ENCODE data around the gene MBOAT1.
A peak's percentile ranks its signal among the peaks of the same experiment; 100 is the strongest.
"Not testable (repeated sequence)": the region's sequence is repeated elsewhere in the genome, so short reads cannot be mapped to it uniquely, and the experiment has no call there.

MBOAT1 gene

GRCh38 chr6:20170455-20171148 is 41.7 kb downstream of the MBOAT1 start:
- no peak for DNase-seq (ENCODE audit: low spot score)

GRCh38 chr6:20169786-20170185 is 42.5 kb downstream of the MBOAT1 start:
- no peak for DNase-seq (ENCODE audit: low spot score)

- peak; percentile 39 for DNase-seq (ENCODE audit: low spot score)
Measured at GRCh38 chr6:20169119-20169557, 43.1 kb downstream of the MBOAT1 start.

GRCh38 chr6:20168690-20169089 is 43.6 kb downstream of the MBOAT1 start:
- no peak for DNase-seq (ENCODE audit: low spot score)

GRCh38 chr6:20167601-20168000 is 44.7 kb downstream of the MBOAT1 start:
- no peak for DNase-seq (ENCODE audit: low spot score)

GRCh38 chr6:20166210-20166609 is 46.1 kb downstream of the MBOAT1 start:
- DNase-seq (ENCODE audit: low spot score) = no peak

- no peak for DNase-seq (ENCODE audit: low spot score)
Measured at GRCh38 chr6:20162515-20162914, 49.8 kb downstream of the MBOAT1 start.

- DNase-seq (ENCODE audit: low spot score) = no peak
Measured at GRCh38 chr6:20160541-20161283, 51.6 kb downstream of the MBOAT1 start.

GRCh38 chr6:20159781-20160540 is 52.3 kb downstream of the MBOAT1 start:
- peak; percentile 45 for DNase-seq (ENCODE audit: low spot score)

GRCh38 chr6:20159098-20159497 is 53.2 kb downstream of the MBOAT1 start:
- DNase-seq (ENCODE audit: low spot score) = no peak

GRCh38 chr6:20158676-20159075 is 53.6 kb downstream of the MBOAT1 start:
- DNase-seq (ENCODE audit: low spot score) = no peak

- no peak for DNase-seq (ENCODE audit: low spot score)
Measured at GRCh38 chr6:20156824-20157223, 55.4 kb downstream of the MBOAT1 start.

- DNase-seq (ENCODE audit: low spot score) = no peak
Measured at GRCh38 chr6:20154753-20155152, 57.5 kb downstream of the MBOAT1 start.

- DNase-seq (ENCODE audit: low spot score) = no peak
Measured at GRCh38 chr6:20153194-20153593, 59.1 kb downstream of the MBOAT1 start.

- no peak for DNase-seq (ENCODE audit: low spot score)
Measured at GRCh38 chr6:20148433-20148832, 63.8 kb downstream of the MBOAT1 start.

GRCh38 chr6:20147469-20147868 is 64.8 kb downstream of the MBOAT1 start:
- DNase-seq (ENCODE audit: low spot score) = no peak

- DNase-seq (ENCODE audit: low spot score) = not testable (repeated sequence)
Measured at GRCh38 chr6:20146831-20147230, 65.4 kb downstream of the MBOAT1 start.

GRCh38 chr6:20146291-20146690 is 66.0 kb downstream of the MBOAT1 start:
- no peak for DNase-seq (ENCODE audit: low spot score)

GRCh38 chr6:20142866-20143265 is 69.4 kb downstream of the MBOAT1 start:
- DNase-seq (ENCODE audit: low spot score) = no peak

GRCh38 chr6:20141931-20142330 is 70.3 kb downstream of the MBOAT1 start:
- no peak for DNase-seq (ENCODE audit: low spot score)

- DNase-seq (ENCODE audit: low spot score) = not testable (repeated sequence)
Measured at GRCh38 chr6:20139127-20139963, 72.9 kb downstream of the MBOAT1 start.

- DNase-seq (ENCODE audit: low spot score) = no peak
Measured at GRCh38 chr6:20137837-20138236, 74.4 kb downstream of the MBOAT1 start.

Measured in GM03348 (cell line).